Ascending aorta (tissue), 2 donors: Measurements from ENCODE around the gene PPFIA3. TPM values are rescaled to one million over a fixed set of nuclear protein-coding genes. Genes with fewer than 3 reads are reported as not detected.

Experiments used
- DNase-seq, 2 donors: peaks; one replicate each; pipeline ENCODE4 v3.0.0-alpha.2; 2019; ENCODE audit warnings: low spot score in 2 of 2
- H3K27ac ChIP-seq, 2 donors: fragments of 200-600 bp; sonication (generic); one replicate each; pipeline ENCODE4 v1.5.1; 2016 to 2017; ENCODE audit warnings: mild to moderate bottlenecking in 1 of 2
- H3K27me3 ChIP-seq: fragments of 200-600 bp; sonication (generic); one replicate; pipeline ENCODE4 v1.5.1; 2017
- H3K36me3 ChIP-seq, 2 donors: fragments of 200-600 bp; sonication (generic); one replicate each; pipeline ENCODE4 v1.5.1; 2016
- H3K4me1 ChIP-seq, 2 donors: fragments of 200-600 bp; sonication (generic); one replicate each; pipeline ENCODE4 v1.5.1; 2016 to 2017; ENCODE audit warnings: mild to moderate bottlenecking in 1 of 2
- H3K4me3 ChIP-seq, 2 donors: fragments of 200-600 bp; sonication (generic); one replicate each; pipeline ENCODE4 v1.5.1; 2016 to 2017; ENCODE audit warnings: mild to moderate bottlenecking in 1 of 2
- H3K9me3 ChIP-seq, 2 donors: fragments of 200-600 bp; sonication (generic); one replicate each; pipeline ENCODE4 v1.5.1; 2016
- CTCF ChIP-seq, 3 experiments: fragments of 200-600 bp in 2 of 3; fragments of 450-650 bp in 1 of 3; sonication (generic) in 2 of 3; IDR thresholded peaks; one replicate each; pipeline ENCODE4 v1.5.1; 2016 to 2019; ENCODE audit warnings: antibody characterized with exemption in 3 of 3, mild to moderate bottlenecking in 1 of 3, moderate library complexity in 1 of 3
- intact Hi-C: fragments of 100-400 bp; cut with DNase I; formaldehyde crosslinking; loops from one replicate; pipeline ENCODE4 v1.15.1; 2023
- total RNA-seq: library from RNA; depleted of rRNA; stranded (reverse); fragments of >200 nt; gene quantifications from one replicate; pipeline ENCODE4 v1.1.0, GENCODE V29; 2016

The PPFIA3 gene
- total RNA-seq, 1 donor from 2014 or later = 33.3 TPM

- intact Hi-C loops = no loop called here
- peaks cover 31 to 55% of the 10 kb centered on the region in 2 donors for H3K36me3 ChIP-seq
- H3K27ac ChIP-seq = no peak overlapping the region
- H3K4me1 ChIP-seq = no peaks in the 10 kb centered on the region
- no peaks in the 10 kb centered on the region for H3K9me3 ChIP-seq
- H3K27me3 ChIP-seq = no peaks in the 10 kb centered on the region
- no peak for DNase-seq
- no peak for TF ChIP-seq CTCF (IDR thresholded peaks at IDR 0.05)
- no peak overlapping the region for H3K4me3 ChIP-seq
Observed at GRCh38 chr19:49182848-49183375, 63.6 kb downstream of the PPFIA3 start.

- no peaks in the 10 kb centered on the region for H3K4me1 ChIP-seq
- no peak overlapping the region for H3K4me3 ChIP-seq
- no peaks in the 10 kb centered on the region for H3K9me3 ChIP-seq
- no peak for TF ChIP-seq CTCF (IDR thresholded peaks at IDR 0.05)
- H3K27me3 ChIP-seq = no peaks in the 10 kb centered on the region
- intact Hi-C loops = no loop called here
- H3K36me3 ChIP-seq = peaks cover 59 to 83% of the 10 kb centered on the region in 2 donors
- H3K27ac ChIP-seq = no peak overlapping the region
- DNase-seq = no peak
Observed at GRCh38 chr19:49186108-49186507, 66.8 kb downstream of the PPFIA3 start.

GRCh38 chr19:49188626-49189200, 69.4 kb downstream of the PPFIA3 start:
- no peak for TF ChIP-seq CTCF (IDR thresholded peaks at IDR 0.05)
- no peak for DNase-seq
- H3K9me3 ChIP-seq = no peaks in the 10 kb centered on the region
- no peak overlapping the region for H3K4me3 ChIP-seq
- intact Hi-C loops = no loop called here
- H3K27me3 ChIP-seq = no peaks in the 10 kb centered on the region
- H3K27ac ChIP-seq = no peak overlapping the region
- H3K36me3 ChIP-seq = peaks cover 63 to 79% of the 10 kb centered on the region in 2 donors
- H3K4me1 ChIP-seq = no peaks in the 10 kb centered on the region

GRCh38 chr19:49189259-49189658, 69.9 kb downstream of the PPFIA3 start:
- H3K27me3 ChIP-seq = no peaks in the 10 kb centered on the region
- no peak for DNase-seq
- TF ChIP-seq CTCF (IDR thresholded peaks at IDR 0.05) = no peak
- no peak overlapping the region for H3K4me3 ChIP-seq
- H3K4me1 ChIP-seq = no peaks in the 10 kb centered on the region
- H3K27ac ChIP-seq = no peak overlapping the region
- intact Hi-C loops = no loop called here
- peaks cover 59 to 74% of the 10 kb centered on the region in 2 donors for H3K36me3 ChIP-seq
- H3K9me3 ChIP-seq = no peaks in the 10 kb centered on the region

- no peak for DNase-seq
- no peaks in the 10 kb centered on the region for H3K9me3 ChIP-seq
- H3K4me3 ChIP-seq = no peak overlapping the region
- H3K4me1 ChIP-seq = no peaks in the 10 kb centered on the region
- peaks cover 57 to 64% of the 10 kb centered on the region in 2 donors for H3K36me3 ChIP-seq
- H3K27ac ChIP-seq = no peak overlapping the region
- no peak for TF ChIP-seq CTCF (IDR thresholded peaks at IDR 0.05)
- H3K27me3 ChIP-seq = no peaks in the 10 kb centered on the region
- intact Hi-C loops = no loop called here
Observed at GRCh38 chr19:49190781-49191180, 71.4 kb downstream of the PPFIA3 start.
